CD4-positive, CD25-positive, alpha-beta regulatory T cell (primary cell): ENCODE data around the gene GEMIN7. TPM values are rescaled to one million over a fixed set of nuclear protein-coding genes. Genes with fewer than 3 reads are reported as not detected.
A peak's percentile ranks its signal among the peaks of the same experiment; 100 is the strongest.

Experiments
- ATAC-seq, 2 donors: fragments of 150-1000 bp; cut with Tn5 transposase; one replicate each; pipeline ENCODE4 v1.10.0; 2021; ENCODE audit warnings: low read depth in 2 of 2, moderate number of reproducible peaks in 2 of 2, moderate library complexity in 1 of 2
- DNase-seq, 3 donors: peaks; one replicate each; pipeline versions ENCODE4 v3.0.0 to v3.0.0-alpha.2; 2012 to 2022; ENCODE audit warnings: mixed read lengths in 1 of 3
- H3K27ac ChIP-seq: one replicate; pipeline ENCODE4 v1.7.0; 2013; ENCODE audit warnings: mild to moderate bottlenecking, low read length; ENCODE audit not compliant: insufficient read depth, poor library complexity, severe bottlenecking
- H3K27me3 ChIP-seq: one replicate; pipeline ENCODE4 v1.7.0; 2013; ENCODE audit warnings: low read length; ENCODE audit not compliant: control insufficient read depth, insufficient read depth
- H3K36me3 ChIP-seq: one replicate; pipeline ENCODE4 v1.7.0; 2013; ENCODE audit warnings: mild to moderate bottlenecking, low read length, moderate library complexity; ENCODE audit not compliant: control insufficient read depth, insufficient read depth
- H3K4me1 ChIP-seq: 2 replicates; pipeline ENCODE4 v1.7.0; 2013; ENCODE audit warnings: mild to moderate bottlenecking, low read length; ENCODE audit not compliant: insufficient read depth, control insufficient read depth, poor library complexity, severe bottlenecking
- H3K4me3 ChIP-seq: one replicate; pipeline ENCODE4 v1.7.0; 2013; ENCODE audit warnings: low read depth, mild to moderate bottlenecking, low read length, moderate library complexity
- H3K9me3 ChIP-seq, 2 experiments: 1 replicate in 1 of 2; 2 replicates in 1 of 2; pipeline ENCODE4 v1.7.0; 2013; ENCODE audit warnings: low read length in 2 of 2, mild to moderate bottlenecking in 1 of 2, moderate library complexity in 1 of 2; ENCODE audit not compliant: control insufficient read depth in 2 of 2
- H3K27ac Mint-ChIP-seq, 3 donors: one replicate each; pipeline ENCODE4 v1.8.0; 2020 to 2022; ENCODE audit warnings: mild to moderate bottlenecking in 3 of 3, mixed read lengths in 3 of 3, moderate library complexity in 2 of 3
- H3K27me3 Mint-ChIP-seq: one replicate; pipeline ENCODE4 v1.8.0; 2022; ENCODE audit warnings: mild to moderate bottlenecking, mixed read lengths
- H3K36me3 Mint-ChIP-seq: one replicate; pipeline ENCODE4 v1.8.0; 2020; ENCODE audit warnings: mixed read lengths
- H3K4me1 Mint-ChIP-seq, 4 donors: one replicate each; pipeline ENCODE4 v1.8.0; 2020 to 2022; ENCODE audit warnings: mixed read lengths in 4 of 4, mild to moderate bottlenecking in 1 of 4
- H3K4me3 Mint-ChIP-seq, 4 donors: one replicate each; pipeline ENCODE4 v1.8.0; 2020 to 2022; ENCODE audit warnings: mild to moderate bottlenecking in 4 of 4, mixed read lengths in 4 of 4, moderate library complexity in 3 of 4
- H3K9me3 Mint-ChIP-seq, 7 donors: one replicate each; pipeline ENCODE4 v1.8.0; 2020 to 2022; ENCODE audit warnings: mixed read lengths in 7 of 7, mild to moderate bottlenecking in 3 of 7, moderate library complexity in 2 of 7
- polyA plus RNA-seq, 4 donors: library from polyadenylated mRNA; unstranded; fragments of 300-500 nt; fragmentation: Illumina TruSeq; gene quantifications; one replicate each; pipeline ENCODE4 v1.2.3, GENCODE V29; 2021
- total RNA-seq: library from RNA; stranded (reverse); gene quantifications from one replicate; pipeline ENCODE4 v1.2.3, GENCODE V29; 2022

Gene GEMIN7
- total and polyA plus RNA-seq, 5 donors from 2014 or later, result 6.6 to 93.1 (median 77.3) TPM

GRCh38 chr19:45066921-45067661, 12.0 kb upstream of the GEMIN7 start:
- Histone ChIP-seq H3K27me3 (no peaks in the 10 kb centered on the region), H3K4me3 (no peak overlapping the region), H3K36me3 (peaks cover 50% of the 10 kb centered on the region), H3K27ac (no peak overlapping the region), H3K9me3 (no peaks in the 10 kb centered on the region), H3K4me1 (no peaks in the 10 kb centered on the region)
- H3K36me3 Mint-ChIP-seq, result peaks cover 19% of the 10 kb centered on the region
- H3K4me3 Mint-ChIP-seq, result no peak overlapping the region
- peaks cover 0 to 2% (median 0%) of the 10 kb centered on the region in 7 donors for H3K9me3 Mint-ChIP-seq
- ATAC-seq (no peak), DNase-seq (no peak)
- peaks cover 0 to 3% (median 0%) of the 10 kb centered on the region in 4 donors for H3K4me1 Mint-ChIP-seq
- no peak overlapping the region for H3K27ac Mint-ChIP-seq
- H3K27me3 Mint-ChIP-seq, result no peaks in the 10 kb centered on the region

GRCh38 chr19:45068041-45068440, 11.0 kb upstream of the GEMIN7 start:
- no peaks in the 10 kb centered on the region for H3K27me3 ChIP-seq
- H3K4me3 ChIP-seq, result no peak overlapping the region
- DNase-seq, result no peak
- Mint-ChIP-seq H3K27me3 (no peaks in the 10 kb centered on the region), H3K9me3 (peaks cover 0 to 2% (median 0%) of the 10 kb centered on the region in 7 donors), H3K27ac (no peak overlapping the region), H3K36me3 (peaks cover 14% of the 10 kb centered on the region), H3K4me3 (no peak overlapping the region), H3K4me1 (peaks cover 0 to 3% (median 0%) of the 10 kb centered on the region in 4 donors)
- H3K36me3 ChIP-seq, result peaks cover 43% of the 10 kb centered on the region
- H3K4me1 ChIP-seq, result no peaks in the 10 kb centered on the region
- no peaks in the 10 kb centered on the region for H3K9me3 ChIP-seq
- no peak for ATAC-seq
- H3K27ac ChIP-seq, result no peak overlapping the region

- H3K27me3 ChIP-seq, result no peaks in the 10 kb centered on the region
- H3K27ac ChIP-seq, result no peak overlapping the region
- Mint-ChIP-seq H3K4me3 (no peak overlapping the region), H3K36me3 (peaks cover 14% of the 10 kb centered on the region), H3K27me3 (no peaks in the 10 kb centered on the region), H3K4me1 (peaks cover 0 to 3% (median 0%) of the 10 kb centered on the region in 4 donors), H3K9me3 (peaks cover 0 to 2% (median 0%) of the 10 kb centered on the region in 7 donors), H3K27ac (no peak overlapping the region)
- no peaks in the 10 kb centered on the region for H3K9me3 ChIP-seq
- no peaks in the 10 kb centered on the region for H3K4me1 ChIP-seq
- no peak overlapping the region for H3K4me3 ChIP-seq
- no peak for ATAC-seq
- DNase-seq, result no peak
- H3K36me3 ChIP-seq, result peaks cover 36% of the 10 kb centered on the region
These were observed 10.0 kb upstream of the GEMIN7 start for GRCh38 chr19:45069056-45069455.

GRCh38 chr19:45070214-45070613, 8.8 kb upstream of the GEMIN7 start:
- DNase-seq, result no peak
- peaks cover 32% of the 10 kb centered on the region for H3K36me3 ChIP-seq
- no peak for ATAC-seq
- peaks cover 0 to 8% (median 5%) of the 10 kb centered on the region in 4 donors for H3K4me1 Mint-ChIP-seq
- no peak overlapping the region for H3K27ac ChIP-seq
- peaks cover 14% of the 10 kb centered on the region for H3K36me3 Mint-ChIP-seq
- H3K27ac Mint-ChIP-seq, result no peak overlapping the region
- H3K4me1 ChIP-seq, result peaks cover 4% of the 10 kb centered on the region
- peaks cover 0 to 2% (median 0%) of the 10 kb centered on the region in 7 donors for H3K9me3 Mint-ChIP-seq
- H3K27me3 Mint-ChIP-seq, result no peaks in the 10 kb centered on the region
- H3K4me3 ChIP-seq, result no peak overlapping the region
- H3K4me3 Mint-ChIP-seq, result no peak overlapping the region
- no peaks in the 10 kb centered on the region for H3K27me3 ChIP-seq
- H3K9me3 ChIP-seq, result no peaks in the 10 kb centered on the region

GRCh38 chr19:45070861-45071544, 8.1 kb upstream of the GEMIN7 start:
- DNase-seq, result no peak
- no peak overlapping the region for H3K4me3 Mint-ChIP-seq
- Histone ChIP-seq H3K4me3 (no peak overlapping the region), H3K36me3 (peaks cover 28% of the 10 kb centered on the region), H3K9me3 (no peaks in the 10 kb centered on the region), H3K27ac (no peak overlapping the region), H3K4me1 (peaks cover 10% of the 10 kb centered on the region), H3K27me3 (no peaks in the 10 kb centered on the region)
- H3K4me1 Mint-ChIP-seq, result peaks cover 0 to 12% (median 5%) of the 10 kb centered on the region in 4 donors
- ATAC-seq, result no peak
- no peaks in the 10 kb centered on the region for H3K27me3 Mint-ChIP-seq
- H3K9me3 Mint-ChIP-seq, result peaks cover 0 to 2% (median 0%) of the 10 kb centered on the region in 7 donors
- no peak overlapping the region for H3K27ac Mint-ChIP-seq
- peaks cover 10% of the 10 kb centered on the region for H3K36me3 Mint-ChIP-seq

- H3K36me3 ChIP-seq, result peaks cover 28% of the 10 kb centered on the region
- no peak overlapping the region for H3K27ac Mint-ChIP-seq
- DNase-seq, result no peak
These were observed 7.5 kb upstream of the GEMIN7 start for GRCh38 chr19:45071545-45071938.

GRCh38 chr19:45071969-45072790, 6.9 kb upstream of the GEMIN7 start:
- Mint-ChIP-seq H3K36me3 (peaks cover 10% of the 10 kb centered on the region), H3K4me1 (peaks cover 6 to 22% (median 12%) of the 10 kb centered on the region in 4 donors), H3K4me3 (peak overlapping the region in 2 of 4 donors; percentile 43 to 61), H3K9me3 (no peaks in the 10 kb centered on the region), H3K27ac (no peak overlapping the region), H3K27me3 (no peaks in the 10 kb centered on the region)
- Histone ChIP-seq H3K4me1 (peaks cover 19% of the 10 kb centered on the region), H3K9me3 (no peaks in the 10 kb centered on the region), H3K4me3 (no peak overlapping the region), H3K36me3 (peaks cover 28% of the 10 kb centered on the region), H3K27me3 (no peaks in the 10 kb centered on the region), H3K27ac (no peak overlapping the region)
- ATAC-seq (no peak), DNase-seq (no peak)

More at GRCh38 chr19:45071545-45071938, 7.5 kb upstream of the GEMIN7 start:
- Mint-ChIP-seq H3K9me3 (peaks cover 0 to 2% (median 0%) of the 10 kb centered on the region in 7 donors), H3K4me3 (no peak overlapping the region), H3K4me1 (peaks cover 2 to 15% (median 6%) of the 10 kb centered on the region in 4 donors), H3K36me3 (peaks cover 10% of the 10 kb centered on the region), H3K27me3 (no peaks in the 10 kb centered on the region)
- H3K4me3 ChIP-seq, result no peak overlapping the region
- no peak for ATAC-seq
- no peaks in the 10 kb centered on the region for H3K27me3 ChIP-seq
- no peak overlapping the region for H3K27ac ChIP-seq
- H3K9me3 ChIP-seq, result no peaks in the 10 kb centered on the region
- peaks cover 13% of the 10 kb centered on the region for H3K4me1 ChIP-seq
